Activated CD8-positive, alpha-beta memory T cell treated with anti-CD3 and anti-CD28 coated beads for 4 hours (primary cell): ENCODE results near the gene TXLNB.

Source experiments
- DNase-seq, 2 donors: peaks; one replicate each; pipeline ENCODE4 v3.0.0-alpha.2; 2020; ENCODE audit warnings: low read depth in 2 of 2

TXLNB gene

DNA sequence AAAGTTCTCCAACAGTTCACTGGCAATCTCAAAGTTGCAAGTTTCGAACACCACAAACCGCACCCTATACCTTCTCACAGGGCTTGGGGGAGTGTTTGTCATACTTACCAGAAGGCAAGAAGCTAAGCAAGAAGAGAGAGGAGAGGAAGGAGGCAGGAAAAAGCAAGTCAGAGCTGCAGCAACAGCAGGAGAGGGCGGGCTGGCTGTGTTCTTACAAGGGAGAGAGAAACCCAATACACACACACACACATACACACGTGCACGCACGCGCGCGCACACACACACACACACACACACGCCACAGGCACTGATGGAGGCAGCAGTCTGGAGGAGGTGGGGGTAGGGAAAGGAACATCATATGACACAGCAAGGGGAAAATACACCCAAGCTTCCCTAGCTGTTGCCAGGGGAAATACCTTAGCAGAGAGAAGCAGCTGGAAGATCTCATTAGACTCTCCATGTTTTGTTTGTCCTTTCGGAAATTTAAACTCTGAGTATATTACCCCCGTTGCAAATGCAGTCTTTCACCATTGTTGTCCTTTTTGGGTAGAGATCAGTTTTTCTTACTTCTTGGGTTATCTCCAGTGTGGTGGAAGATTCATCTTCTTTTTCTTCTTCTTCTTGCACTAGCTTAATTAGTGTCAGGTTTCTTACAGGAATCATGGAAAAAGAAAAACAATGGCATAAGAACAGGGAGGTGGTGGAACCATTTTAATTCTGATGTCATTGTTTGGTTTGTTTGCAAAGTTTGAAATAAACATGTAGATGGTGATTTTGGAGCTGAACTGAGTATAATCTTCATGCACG is at the start of gene TXLNB:
Gene TXLNB (minus strand): TSS at position 186 of the 807 bp plus-strand sequence. CDS start 3,099 bp downstream, outside the sequence.
- peak; percentile 51 to 83 for DNase-seq

DNA sequence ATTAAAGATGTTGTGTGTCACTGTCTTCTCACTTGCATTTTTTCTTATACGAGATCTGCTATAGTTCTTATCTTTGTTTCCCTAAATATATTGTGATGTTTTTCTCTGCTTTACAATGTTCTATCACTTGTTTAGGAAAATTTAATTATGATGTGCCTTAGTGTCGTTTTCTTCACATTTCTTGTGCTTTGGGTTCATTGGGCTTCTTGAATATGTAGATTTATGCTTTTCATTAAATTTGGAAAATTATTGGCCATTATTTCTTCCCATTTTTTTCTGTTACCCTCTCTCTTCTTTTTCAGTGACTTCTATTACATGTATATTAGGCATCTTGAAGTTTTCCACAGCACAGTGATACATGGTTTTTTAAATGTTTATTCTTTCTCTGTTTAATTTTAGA is 49.3 kb upstream of the TXLNB start:
- DNase-seq: no peak

DNA sequence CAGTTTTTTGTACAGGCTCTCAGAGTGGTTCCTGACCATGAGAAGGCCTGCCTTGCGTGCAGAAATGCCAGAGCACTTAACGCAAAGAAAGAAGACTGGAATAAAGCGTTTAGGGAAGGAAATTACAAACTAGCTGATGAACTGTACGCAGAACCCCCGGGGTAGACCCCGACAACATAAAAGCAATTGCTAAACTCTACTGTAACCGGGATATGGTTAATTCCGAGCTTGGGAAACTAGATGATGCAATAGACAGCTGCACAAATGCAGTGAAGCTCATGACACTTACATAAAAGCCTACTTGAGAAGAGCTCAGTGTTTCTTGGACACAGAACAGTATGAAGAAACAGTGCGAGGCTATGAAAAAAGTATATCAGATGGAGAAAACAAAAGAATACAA is 47.0 kb upstream of the TXLNB start:
- no peak for DNase-seq

DNA sequence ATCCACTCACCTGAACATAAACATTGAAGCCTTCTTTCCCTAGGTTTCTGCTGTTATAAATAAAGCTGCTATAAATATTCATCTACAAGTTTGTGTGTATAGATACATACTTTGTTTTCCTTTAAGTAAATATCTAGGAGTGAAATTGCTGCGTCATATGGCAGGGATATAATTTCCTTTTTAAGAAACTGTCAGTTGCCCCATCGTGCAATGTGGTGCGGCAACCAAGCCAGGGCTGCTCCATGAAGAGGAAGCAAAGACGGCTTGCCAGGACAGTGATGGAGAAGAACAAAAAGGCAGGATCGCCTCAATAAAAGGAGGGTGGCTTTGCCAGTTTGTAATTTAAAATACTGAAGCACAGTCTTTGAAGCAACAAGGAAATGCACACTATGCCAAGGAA is 46.0 kb upstream of the TXLNB start:
- no peak for DNase-seq

DNA sequence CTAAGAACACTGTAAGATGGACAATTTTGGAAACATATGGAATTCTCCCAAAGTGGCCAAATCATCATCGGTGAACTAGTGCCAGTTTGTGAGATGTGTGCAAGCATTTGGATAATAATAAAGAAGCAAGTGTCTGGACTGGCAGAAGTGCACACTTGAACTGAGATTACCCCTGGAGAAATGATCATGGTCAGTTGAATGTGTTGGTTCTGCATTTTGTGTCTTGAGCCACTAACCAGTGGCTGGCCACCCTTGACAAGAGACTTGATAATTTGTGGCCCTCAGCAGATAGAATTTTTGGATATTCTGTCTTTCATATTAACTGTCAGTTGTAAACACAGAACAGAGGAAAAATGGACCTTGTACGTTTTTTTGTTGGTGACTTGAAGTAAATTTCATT is 45.2 kb upstream of the TXLNB start:
- no peak for DNase-seq

DNA sequence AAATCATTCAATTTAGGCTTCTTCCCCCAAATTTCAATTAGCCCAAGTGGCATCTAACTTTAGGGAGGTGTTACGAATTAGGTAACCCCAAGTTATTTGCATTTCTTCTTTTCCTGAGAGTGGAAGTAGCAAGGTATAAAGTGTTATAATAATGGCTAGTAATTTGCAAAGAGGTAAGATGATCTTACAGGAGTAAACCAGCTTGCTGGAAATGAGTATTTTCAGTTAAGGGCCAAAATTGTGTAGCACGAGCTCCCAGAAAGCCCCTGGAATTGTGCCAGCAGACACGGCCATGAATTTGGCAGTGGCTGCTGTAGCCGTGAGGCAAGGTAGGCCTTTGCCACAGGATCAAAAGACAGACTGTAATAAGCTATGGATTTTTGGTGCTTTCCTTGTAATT is 44.7 kb upstream of the TXLNB start:
- DNase-seq: no peak

DNA sequence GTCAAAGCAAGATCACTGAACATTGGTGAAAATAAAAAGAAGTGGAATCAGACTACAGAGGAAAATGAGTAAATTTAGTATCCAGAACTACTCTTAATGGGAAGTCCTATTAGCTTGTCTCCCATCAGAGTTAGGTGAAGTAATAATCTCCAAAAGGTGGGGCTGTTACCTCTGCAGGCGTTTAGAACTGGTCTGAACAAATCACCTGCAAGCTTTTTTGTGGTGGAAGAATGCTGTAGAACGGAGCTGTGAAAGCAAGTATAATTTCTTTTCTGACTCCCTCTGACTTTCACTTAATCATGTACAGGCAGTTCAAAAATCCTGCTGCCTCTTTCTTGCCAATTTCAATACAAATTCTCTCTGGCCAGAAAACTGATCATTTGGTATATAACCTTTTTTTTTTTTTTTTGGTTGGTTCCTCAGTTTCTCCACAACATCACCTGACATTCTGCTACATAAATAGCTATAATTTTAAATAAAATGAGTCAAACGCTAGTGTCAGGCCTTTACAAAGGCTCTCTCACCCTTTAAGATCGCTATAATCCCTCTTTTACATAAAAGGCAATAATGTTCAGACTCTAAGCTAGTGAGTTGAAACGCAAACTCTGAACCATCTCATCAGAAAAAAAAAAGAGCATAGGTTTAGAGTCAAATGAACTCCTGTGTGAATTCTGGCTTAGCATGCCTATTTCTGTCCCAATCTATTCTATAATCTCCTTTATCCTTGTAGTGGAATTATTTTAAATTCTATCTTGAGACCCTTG is 43.8 kb upstream of the TXLNB start:
- no peak for DNase-seq

DNA sequence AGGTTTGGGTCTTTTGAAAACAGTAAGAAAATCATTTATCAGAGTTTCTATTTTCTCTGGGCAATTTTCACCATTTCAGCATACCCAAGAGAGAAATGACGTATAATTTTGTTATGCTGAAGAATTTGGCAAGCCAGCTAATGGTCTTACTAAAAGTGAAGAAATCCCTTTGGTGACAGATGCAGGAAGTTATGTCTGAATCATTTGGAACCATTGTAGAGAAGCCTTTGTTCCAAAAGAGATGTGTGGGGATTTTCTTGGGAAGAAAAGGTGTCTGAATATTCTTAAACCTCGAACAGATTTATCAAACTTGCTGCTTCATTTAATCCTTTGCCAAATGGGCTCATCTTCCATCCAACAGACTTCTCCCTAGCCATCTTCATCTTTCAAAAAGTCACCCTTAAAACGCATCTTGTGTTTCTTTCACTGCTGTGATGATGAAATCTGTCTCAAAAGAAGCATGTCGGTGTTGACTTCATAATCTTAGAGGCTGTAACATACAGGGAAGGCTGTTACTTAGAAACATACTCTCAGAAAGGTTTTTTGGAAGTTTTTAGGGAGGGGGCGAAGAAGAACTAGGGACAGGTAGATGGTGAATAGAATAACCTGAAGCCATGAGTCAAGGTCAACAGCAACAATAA is 43.1 kb upstream of the TXLNB start:
- DNase-seq: no peak

DNA sequence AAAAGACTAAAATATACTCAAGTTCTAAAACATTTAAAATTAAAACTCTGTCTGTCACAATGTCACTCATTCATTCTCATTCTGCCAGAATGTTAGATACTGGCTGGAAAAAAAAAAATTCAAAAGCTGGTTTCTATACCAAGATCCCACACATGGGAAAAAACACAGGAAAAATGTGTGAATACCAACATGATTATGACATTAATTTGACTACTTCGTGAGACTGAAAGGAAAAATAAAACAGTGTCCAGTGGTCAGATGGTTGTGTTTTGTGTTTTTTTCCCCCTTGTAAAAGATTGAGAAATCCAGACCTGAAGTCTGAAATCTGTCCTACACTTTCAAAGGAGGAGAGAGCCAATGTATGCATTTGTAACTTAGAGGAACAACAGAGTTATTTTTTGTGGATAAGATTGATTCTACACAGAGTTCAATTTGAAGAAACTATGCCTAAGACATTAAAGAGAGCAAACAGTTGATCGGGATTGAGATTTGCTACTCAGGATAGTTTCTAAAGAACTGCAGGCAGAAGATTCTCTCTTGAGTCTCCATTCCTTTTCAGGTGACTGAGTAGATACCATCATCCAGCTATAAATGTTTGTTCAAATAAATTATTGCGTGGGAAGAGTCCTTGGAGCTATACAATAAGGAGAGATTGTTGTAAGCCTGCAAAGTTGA is 39.2 kb upstream of the TXLNB start:
- no peak for DNase-seq

DNA sequence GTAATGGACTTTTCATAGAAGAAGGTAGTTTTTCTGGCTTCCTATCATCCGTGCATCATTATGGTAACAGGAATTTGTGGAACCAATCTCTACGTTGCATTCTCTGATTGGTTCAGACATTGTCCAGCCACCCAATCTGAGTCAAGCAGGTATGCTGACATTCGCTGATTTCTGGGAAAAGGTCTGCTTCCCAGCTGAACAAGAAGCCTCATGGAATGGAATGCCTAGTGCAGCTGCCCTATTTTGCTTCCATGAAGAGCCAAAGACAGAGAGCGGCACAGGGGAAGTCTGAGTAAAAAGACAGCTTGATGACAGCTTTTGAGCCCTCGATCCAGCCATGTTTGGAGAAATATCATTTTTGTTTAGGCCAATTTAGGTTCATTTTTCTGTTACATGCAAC is 38.5 kb upstream of the TXLNB start:
- DNase-seq: no peak

DNA sequence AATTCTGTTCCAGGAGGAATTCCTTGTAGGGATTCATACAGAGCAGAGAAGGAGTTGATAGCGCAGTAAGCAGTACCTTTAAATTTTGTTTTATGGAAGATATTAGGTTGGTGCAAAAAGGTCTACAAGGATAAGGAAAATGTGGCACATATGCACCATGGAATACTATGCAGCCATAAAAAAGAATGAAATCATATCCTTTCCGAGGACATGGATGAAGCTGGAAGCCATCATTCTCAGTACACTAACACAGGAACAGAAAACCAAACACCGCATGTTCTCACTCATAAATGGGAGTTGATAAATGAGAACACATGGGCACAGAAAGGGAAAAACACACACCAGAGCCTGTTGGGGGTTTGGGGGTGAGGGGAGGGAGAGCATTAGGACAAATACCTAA is 37.4 kb upstream of the TXLNB start:
- DNase-seq: no peak

DNA sequence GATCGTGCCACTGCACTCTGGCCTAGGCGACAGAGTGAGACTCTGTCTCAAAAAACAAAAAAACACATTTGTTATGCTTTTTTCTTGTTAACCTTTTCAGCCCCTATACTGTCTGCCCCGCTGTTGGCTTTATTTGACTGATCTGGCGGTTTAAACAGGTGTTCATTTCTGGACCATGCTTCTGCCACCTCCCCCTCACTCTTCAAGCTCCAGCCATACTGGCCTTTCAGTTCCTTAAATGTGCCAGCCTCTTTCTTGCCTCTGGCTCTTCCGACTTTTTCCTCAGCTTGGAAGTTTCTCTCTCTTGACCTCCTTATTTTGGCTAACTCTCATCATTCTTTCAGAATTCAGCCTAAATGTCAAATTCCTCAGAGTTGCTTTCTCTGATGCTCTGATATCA is 35.2 kb upstream of the TXLNB start:
- no peak for DNase-seq

DNA sequence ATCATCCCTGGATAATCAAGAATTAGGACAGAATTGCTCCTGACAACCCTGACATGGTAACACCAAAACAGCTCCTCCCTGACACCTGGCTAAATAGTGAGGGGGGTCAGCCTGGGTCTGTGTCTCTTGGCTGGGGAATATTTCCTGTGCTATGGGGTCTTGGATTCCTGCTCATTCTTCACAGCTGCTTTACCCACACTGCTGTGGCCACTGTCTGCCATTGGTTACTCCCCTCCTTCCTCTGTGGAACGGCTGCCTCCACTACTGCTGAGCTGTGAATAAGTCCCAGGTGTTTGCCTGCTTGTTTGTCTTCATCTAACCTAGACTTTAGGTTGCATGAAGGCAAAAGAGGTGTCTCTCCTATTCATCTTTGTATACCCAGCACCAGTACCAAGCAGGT is 33.9 kb upstream of the TXLNB start:
- DNase-seq: no peak

DNA sequence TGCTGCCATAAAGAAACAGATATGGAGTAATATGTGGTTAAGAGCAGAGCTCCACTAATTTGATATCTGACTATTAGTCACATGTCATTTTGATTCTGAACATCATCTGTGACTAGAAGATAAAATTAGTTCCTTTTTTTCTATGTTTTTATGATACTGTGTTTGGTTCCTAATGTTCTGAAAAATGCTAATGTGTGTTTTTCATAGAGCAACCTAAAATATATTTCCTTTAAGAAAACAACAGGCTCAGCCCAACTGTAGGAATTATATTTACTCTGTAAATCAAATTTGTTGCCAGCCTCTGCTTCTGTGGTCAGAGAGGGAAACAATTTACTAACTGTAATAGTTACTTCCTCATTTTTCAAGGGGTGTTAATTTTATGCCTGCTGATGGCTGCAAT is 33.3 kb upstream of the TXLNB start:
- DNase-seq: no peak

DNA sequence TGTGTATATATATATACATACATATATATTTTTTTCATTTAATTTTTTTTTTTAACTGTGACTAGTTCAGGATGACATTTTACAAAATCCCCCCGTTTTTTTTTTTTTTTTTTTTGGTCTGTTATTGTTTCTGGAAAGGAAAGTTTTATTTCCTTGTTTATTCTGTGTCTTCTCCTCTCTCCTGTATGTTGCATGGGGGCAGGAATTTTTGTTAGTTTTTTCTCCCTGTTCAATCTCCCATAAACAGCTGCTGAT is 32.4 kb upstream of the TXLNB start:
- DNase-seq: no peak

DNA sequence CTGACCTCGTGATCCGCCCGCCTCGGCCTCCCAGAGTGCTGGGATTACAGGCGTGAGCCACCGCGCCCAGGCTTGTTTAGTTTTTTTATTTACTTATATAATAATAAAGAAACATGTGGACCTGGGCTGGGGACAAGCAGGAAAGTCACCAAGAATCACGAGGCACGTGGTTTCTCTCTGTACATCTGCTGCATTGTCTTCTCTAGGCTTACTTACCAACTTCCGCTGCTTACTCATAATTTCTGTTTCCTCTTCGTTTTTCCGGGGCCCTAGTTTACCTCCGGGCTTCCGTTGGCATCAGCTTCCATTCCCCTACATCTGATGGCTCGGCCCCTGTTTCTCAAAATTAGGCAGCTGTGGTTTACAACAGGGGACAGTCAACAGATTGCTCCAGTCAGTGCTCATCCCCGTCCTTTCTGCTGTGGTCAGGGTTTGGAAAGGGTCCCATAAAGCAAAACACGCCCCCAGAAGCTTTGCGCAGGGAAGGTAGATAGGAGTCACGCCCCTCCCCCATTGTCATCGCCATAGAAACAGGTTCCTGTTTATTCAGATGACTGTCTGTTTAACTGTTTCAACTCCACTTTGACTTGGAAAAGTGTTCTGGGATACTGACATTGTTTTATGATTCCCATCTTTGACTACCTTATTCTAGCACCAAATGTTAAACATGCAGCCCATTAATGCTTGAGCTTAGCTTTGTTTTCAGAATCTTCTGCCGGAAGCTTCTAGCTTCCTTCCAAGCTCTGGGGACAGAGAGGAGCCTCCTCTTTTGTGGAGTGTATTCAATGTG is 31.9 kb upstream of the TXLNB start:
- DNase-seq: peak; percentile 59 to 61

DNA sequence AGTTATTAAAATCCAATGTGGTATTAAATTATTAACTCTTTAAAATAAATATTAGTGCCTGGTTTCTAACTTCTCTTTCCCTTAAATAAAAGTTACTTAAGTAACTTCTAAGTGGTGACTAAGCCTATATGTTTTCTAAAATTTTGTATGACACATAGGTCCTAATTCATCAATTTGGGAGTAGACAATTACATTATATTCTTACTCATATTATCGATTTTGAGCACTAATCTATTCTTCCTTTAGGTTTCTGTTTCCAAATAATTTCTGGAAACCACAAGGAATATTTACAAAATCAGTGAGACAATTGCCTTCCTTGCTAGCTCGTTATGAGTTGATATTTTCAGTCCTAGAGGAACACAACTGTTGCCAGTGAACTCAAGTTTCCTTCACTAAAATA is 28.3 kb upstream of the TXLNB start:
- DNase-seq: no peak

DNA sequence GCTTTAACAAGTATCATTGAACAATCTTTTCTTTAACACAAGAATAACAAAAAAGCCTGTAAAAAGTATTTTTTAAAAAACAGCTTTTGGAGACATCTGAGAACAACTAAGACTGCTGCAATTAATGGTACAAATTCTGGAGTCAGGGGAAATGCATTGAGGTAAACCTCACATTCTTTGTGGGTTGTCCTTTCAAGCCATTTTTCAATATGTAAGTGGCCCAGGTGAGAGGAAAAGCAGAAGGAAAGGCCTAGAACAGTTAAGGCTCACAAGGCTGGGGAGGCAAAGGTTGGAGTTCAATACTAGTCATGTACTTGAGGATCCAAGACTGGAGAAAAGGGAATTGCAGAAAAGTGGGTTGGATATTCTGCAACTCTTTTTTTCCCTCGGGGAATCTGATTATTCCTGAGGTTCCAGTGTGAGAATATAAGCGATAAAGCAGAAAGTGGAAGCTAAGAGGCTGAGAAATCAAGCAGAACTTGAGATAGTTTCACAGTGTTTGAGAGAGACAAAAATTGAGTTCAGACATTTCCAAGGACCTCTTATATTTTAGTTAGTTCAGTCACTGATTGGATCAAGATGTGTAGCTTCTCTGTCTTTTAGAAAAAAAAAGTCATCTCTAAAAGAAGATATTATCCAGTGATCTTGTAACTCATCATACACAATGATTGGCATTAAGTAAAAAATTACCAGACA is 25.0 kb upstream of the TXLNB start:
- DNase-seq: no peak

DNA sequence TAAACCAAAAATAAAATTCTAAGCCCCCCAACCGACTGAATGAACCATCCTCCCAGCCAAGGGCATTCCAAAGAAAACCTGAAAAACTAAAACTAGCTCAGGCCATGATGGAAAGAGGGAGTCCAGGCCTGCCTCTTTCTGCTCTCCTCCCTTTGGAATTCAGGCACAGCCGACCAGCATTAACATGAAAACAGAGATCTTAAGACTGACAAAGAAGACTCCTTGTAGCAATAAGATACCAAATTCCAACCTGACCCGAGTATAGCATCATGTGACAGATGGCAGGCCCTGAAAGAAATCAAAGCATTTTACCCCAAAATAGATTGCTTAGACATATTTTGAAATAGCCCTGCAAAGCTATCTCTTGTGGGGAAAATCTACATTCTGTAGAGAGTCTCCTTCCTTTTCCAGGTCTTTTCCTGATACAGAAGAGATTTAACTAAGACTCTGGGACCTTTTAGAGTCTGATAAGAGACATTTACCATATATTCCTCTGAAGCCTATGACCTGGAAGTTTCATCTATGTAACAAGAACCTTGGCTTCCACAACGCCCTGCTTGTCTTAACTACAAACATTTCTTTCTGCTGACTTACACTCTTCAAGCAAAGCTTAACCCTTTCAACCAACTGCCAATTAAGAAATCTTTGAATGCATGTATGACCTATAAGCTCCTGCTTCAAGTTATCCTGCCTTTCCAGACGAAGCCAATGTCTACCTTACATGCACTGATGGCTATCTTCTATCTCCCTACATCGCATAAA is 22.2 kb upstream of the TXLNB start:
- DNase-seq: no peak

DNA sequence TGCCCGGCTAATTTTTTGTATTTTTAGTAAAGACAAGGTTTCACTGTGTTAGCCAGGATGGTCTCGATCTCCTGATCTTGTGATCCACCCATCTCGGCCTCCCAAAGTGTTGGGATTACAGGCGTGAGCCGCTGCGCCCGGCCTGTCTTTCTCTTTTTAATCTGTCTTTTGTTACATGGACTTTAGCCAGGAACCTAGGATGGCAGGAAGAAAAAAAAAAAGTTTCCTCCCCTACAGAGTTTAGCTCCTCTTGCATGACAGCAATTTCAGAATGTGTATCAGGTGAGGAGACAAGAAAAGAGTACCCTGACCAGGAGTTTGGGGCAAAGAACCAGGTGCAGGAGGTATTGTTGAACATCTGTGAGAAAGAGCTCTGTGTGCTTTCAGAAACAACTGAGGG is 21.4 kb upstream of the TXLNB start:
- DNase-seq: no peak
